Esophagus (tissue), 2 donors: ENCODE measurements around the gene CENPH. TPM values are rescaled to one million over a fixed set of nuclear protein-coding genes. Genes with fewer than 3 reads are reported as not detected.
"Not testable (repeated sequence)": the region's sequence is repeated elsewhere in the genome, so short reads cannot be mapped to it uniquely, and the experiment has no call there.

Source experiments
- H3K27ac ChIP-seq, 2 donors: one replicate each; pipeline ENCODE4 v1.5.1; 2013; ENCODE audit warnings: low read depth in 2 of 2, mild to moderate bottlenecking in 2 of 2, inconsistent platforms in 1 of 2, low read length in 1 of 2, moderate library complexity in 1 of 2
- H3K27me3 ChIP-seq, 2 donors: one replicate each; pipeline ENCODE4 v1.6.1; 2013; ENCODE audit warnings: low read length in 2 of 2, control low read depth in 1 of 2, mild to moderate bottlenecking in 1 of 2; ENCODE audit not compliant: insufficient read depth in 2 of 2, control insufficient read depth in 1 of 2
- H3K36me3 ChIP-seq, 2 donors: one replicate each; pipeline ENCODE4 v1.6.1; 2013; ENCODE audit warnings: low read length in 1 of 2; ENCODE audit not compliant: control insufficient read depth in 2 of 2, insufficient read depth in 2 of 2
- H3K4me1 ChIP-seq, 2 donors: one replicate each; pipeline ENCODE4 v1.6.1; 2013; ENCODE audit warnings: low read length in 1 of 2; ENCODE audit not compliant: control insufficient read depth in 2 of 2, insufficient read depth in 2 of 2
- H3K4me3 ChIP-seq, 2 donors: one replicate each; pipeline ENCODE4 v1.5.1; 2013; ENCODE audit warnings: low read length in 2 of 2, mild to moderate bottlenecking in 2 of 2, low read depth in 1 of 2, moderate library complexity in 1 of 2
- H3K9me3 ChIP-seq, 2 donors: one replicate each; pipeline ENCODE4 v1.6.1; 2013; ENCODE audit warnings: mild to moderate bottlenecking in 2 of 2, low read depth in 1 of 2, low read length in 1 of 2, moderate library complexity in 1 of 2; ENCODE audit not compliant: control insufficient read depth in 2 of 2, insufficient read depth in 1 of 2
- WGBS, 2 donors: extraction: QIAGEN DNeasy Blood & Tissue Kit; methylation state at CpG; one replicate each; pipeline ENCODE4 v1.1.7; 2013; 5-methylcytosine and 5-hydroxymethylcytosine counted together
- polyA plus RNA-seq, 2 donors: library from polyadenylated mRNA; stranded (reverse); fragments of 200-250 nt; gene quantifications; one replicate each; pipeline ENCODE4 v1.2.3, GENCODE V29; 2013
- donor health status: healthy with polysubstance abuse.
- donor health status: Bipolar disorder and iron deficiency.

CENPH gene
- polyA plus RNA-seq, 2 donors = 7.2 to 8.4 TPM

- WGBS, 2 donors = 92 to 95% methylated on average over 15 to 16 of the region's 16 CpGs
- Histone ChIP-seq H3K36me3 (no peaks in the 10 kb centered on the region), H3K4me3 (no peak overlapping the region), H3K9me3 (no peaks in the 10 kb centered on the region), H3K27ac (no peak overlapping the region), H3K27me3 (no peaks in the 10 kb centered on the region), H3K4me1 (no peaks in the 10 kb centered on the region)
These were observed 28.7 kb upstream of the CENPH start for GRCh38 chr5:69160651-69161050.

DNA sequence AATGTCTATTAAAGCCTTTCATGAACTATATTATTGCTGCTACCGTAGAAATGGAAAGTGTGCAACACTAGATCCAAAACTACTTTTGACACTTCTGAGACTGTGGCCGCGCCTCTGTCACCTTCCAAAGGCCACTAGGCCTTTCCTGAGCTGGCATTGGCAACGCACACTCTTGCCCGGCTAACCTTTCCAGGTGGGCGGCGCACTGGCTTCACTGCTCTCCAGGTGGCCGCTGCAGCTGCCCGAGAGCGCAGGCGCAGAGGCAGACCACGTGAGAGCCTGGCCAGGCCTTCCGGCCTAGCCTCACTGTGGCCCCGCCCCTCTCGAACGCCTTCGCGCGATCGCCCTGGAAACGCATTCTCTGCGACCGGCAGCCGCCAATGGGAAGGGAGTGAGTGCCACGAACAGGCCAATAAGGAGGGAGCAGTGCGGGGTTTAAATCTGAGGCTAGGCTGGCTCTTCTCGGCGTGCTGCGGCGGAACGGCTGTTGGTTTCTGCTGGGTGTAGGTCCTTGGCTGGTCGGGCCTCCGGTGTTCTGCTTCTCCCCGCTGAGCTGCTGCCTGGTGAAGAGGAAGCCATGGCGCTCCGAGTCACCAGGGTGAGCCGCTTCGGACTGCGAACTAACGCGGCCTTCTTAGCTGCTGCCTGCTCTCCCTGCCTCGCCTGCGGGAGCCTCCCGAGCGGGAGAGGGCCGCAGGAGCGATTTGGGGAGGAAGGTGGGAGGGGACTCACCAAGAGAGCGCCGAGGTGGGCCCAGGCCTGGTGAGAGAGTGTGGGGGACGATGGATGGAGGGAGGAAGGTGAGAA lies 22.5 kb upstream of the CENPH start, which contains the start of gene CCNB1:
CCNB1 (plus strand) TSS at position 465 of the 807 bp plus-strand sequence; CDS start at position 578, 113 bp downstream.
- Histone ChIP-seq H3K36me3 (no peaks in the 10 kb centered on the region), H3K27ac (peak within 1 kb of the TSS; percentile 32 to 56), H3K27me3 (no peaks in the 10 kb centered on the region), H3K4me3 (peak within 1 kb of the TSS; percentile 77 to 90), H3K9me3 (no peaks in the 10 kb centered on the region), H3K4me1 (no peaks in the 10 kb centered on the region)
- WGBS, 2 donors = 1% methylated on average over 45 to 50 of the region's 50 CpGs

- Histone ChIP-seq H3K36me3 (no peaks in the 10 kb centered on the region), H3K27ac (peak overlapping the region in 1 of 2 donors; percentile 56), H3K4me1 (no peaks in the 10 kb centered on the region), H3K9me3 (no peaks in the 10 kb centered on the region), H3K27me3 (no peaks in the 10 kb centered on the region), H3K4me3 (peak overlapping the region; percentile 77 to 90)
- WGBS, 2 donors = 0% methylated on average over 11 of the region's 11 CpGs
These were observed 21.9 kb upstream of the CENPH start for GRCh38 chr5:69167493-69167855.

- 35 to 45% methylated on average over 8 of the region's 8 CpGs for WGBS, 2 donors
- no peak overlapping the region for H3K27ac ChIP-seq
- H3K4me3 ChIP-seq = peak overlapping the region in 1 of 2 donors; percentile 90
These were observed 21.5 kb upstream of the CENPH start for GRCh38 chr5:69167929-69168328.

DNA sequence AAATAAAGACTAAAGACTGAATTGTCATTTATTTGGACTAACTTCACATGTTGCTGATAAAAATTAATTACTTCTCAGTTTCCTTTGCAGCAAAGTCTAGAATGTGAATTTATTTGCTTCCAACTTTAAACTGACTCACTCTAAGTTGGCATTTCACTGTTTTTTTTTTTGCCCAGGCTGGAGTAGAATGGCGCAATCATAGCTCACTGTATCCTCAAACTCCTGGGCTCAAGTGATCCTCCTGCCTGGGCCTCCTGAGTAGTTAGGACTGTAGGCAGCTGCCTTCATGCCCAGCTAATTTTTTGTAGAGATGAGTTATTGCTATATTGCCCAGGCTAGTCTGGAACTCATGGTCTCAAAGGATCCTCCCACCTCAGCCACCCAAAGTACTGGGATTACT lies 18.9 kb upstream of the CENPH start:
- Histone ChIP-seq H3K27ac (no peak overlapping the region), H3K4me1 (no peaks in the 10 kb centered on the region), H3K36me3 (peaks cover 0 to 6% of the 10 kb centered on the region in 2 donors), H3K27me3 (no peaks in the 10 kb centered on the region), H3K4me3 (no peak overlapping the region), H3K9me3 (no peaks in the 10 kb centered on the region)
- 100% methylated on average over 1 of the region's 1 CpG for WGBS, 2 donors

More at GRCh38 chr5:69167929-69168328, 21.5 kb upstream of the CENPH start:
- H3K27me3 ChIP-seq = no peaks in the 10 kb centered on the region
- no peaks in the 10 kb centered on the region for H3K9me3 ChIP-seq
- peaks cover 0 to under 1% of the 10 kb centered on the region in 2 donors for H3K36me3 ChIP-seq
- H3K4me1 ChIP-seq = no peaks in the 10 kb centered on the region

DNA sequence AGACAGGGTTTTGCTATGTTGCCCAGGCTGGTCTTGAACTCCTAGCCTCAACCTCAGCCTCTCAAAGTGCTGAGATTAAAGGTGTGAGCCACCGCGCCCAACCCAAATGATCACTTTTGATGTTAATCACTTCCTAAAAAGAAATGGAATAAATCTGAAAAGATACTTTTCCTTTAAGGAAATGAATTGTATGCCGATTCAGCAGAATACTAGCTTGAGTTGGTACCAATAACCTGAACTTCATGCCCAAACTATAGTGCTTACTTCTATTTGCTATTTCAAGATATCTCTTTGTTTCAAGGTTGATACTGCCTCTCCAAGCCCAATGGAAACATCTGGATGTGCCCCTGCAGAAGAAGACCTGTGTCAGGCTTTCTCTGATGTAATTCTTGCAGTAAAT lies 18.4 kb upstream of the CENPH start:
- Histone ChIP-seq H3K36me3 (peaks cover 0 to 6% of the 10 kb centered on the region in 2 donors), H3K27ac (no peak overlapping the region), H3K9me3 (no peaks in the 10 kb centered on the region), H3K27me3 (no peaks in the 10 kb centered on the region), H3K4me1 (no peaks in the 10 kb centered on the region), H3K4me3 (no peak overlapping the region)
- 97 to 99% methylated on average over 3 of the region's 3 CpGs for WGBS, 2 donors

DNA sequence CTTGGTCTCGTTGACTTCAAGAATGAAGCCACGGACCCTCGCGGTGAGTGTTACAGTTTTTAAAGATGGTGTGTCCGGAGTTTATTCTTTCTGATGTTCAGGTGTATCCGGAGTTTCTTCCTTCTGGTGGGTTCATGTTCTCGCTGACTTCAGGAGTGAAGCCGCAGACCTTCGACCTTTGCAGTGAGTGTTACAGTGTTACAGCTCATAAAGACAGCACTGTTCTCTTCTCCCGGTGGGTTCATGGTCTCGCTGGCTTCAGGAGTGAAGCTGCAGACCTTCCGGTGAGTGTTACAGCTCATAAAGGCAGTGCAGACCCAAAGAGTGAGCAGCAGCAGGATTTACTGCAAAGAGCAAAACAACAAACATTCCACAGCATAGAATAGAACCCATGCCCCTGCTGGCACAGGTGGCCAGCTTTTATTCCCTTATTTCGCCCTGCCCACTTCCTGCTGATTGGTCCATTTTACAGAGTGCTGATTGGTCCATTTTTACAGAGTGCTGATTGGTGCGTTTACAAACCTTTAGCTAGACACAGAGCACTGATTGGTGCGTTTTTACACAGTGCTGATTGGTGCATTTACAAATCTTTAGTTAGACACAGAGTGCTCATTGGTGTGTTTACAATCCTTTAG lies 7.6 kb upstream of the CENPH start:
- H3K36me3 ChIP-seq = not testable (repeated sequence)
- 91 to 95% methylated on average over 15 of the region's 15 CpGs for WGBS, 2 donors

DNA sequence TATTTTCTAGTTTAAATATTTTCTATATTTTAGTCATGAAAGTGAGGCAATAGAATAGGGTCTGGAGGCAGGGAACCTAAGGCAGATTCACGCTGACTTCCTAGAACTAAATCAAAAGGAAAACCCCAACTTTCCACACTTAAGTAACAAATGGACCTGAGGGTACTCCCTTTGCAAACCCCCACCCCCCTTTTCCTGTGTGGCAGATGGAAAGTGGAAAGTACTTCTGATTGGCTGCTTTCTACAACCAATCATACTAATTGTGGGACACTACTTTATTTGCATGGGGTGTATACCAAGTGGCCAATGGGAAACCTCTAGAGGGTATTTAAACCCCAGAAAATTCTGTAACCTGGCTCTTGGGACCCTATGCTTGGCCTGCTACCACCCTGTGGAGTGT lies 4.8 kb upstream of the CENPH start:
- Histone ChIP-seq H3K9me3 (no peaks in the 10 kb centered on the region), H3K4me1 (no peaks in the 10 kb centered on the region), H3K27ac (no peak overlapping the region), H3K4me3 (no peak overlapping the region), H3K27me3 (no peaks in the 10 kb centered on the region), H3K36me3 (no peaks in the 10 kb centered on the region)
- 76 to 98% methylated on average over 1 of the region's 1 CpG for WGBS, 2 donors

More for the DNA sequence above, 7.6 kb upstream of the CENPH start:
- H3K9me3 ChIP-seq, H3K4me3 ChIP-seq, H3K27ac ChIP-seq, H3K4me1 ChIP-seq, H3K27me3 ChIP-seq: not testable (repeated sequence)

DNA sequence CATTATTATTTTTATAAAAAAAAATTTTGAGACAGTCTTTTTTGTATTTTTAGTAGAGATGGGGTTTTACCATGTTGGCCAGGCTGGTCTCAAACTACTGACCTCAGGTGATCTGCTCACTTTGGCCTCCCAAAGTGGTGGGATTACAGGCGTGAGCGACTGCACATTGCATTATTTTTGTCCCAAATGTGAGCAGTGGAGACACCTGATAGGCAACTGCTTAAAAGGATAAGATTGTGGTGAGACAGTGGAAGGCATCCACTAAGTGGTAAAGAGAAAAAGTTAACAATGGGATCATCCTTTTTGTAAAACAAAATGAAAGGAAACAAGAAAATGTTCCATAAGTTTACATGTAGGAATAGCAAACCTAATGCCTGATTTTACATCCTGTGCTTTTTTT lies 2.0 kb upstream of the CENPH start:
- no peak overlapping the region for H3K27ac ChIP-seq
- no peaks in the 10 kb centered on the region for H3K36me3 ChIP-seq
- no peak overlapping the region for H3K4me3 ChIP-seq
- H3K4me1 ChIP-seq = no peaks in the 10 kb centered on the region
- H3K27me3 ChIP-seq = no peaks in the 10 kb centered on the region
- 89 to 94% methylated on average over 2 of the region's 2 CpGs for WGBS, 2 donors
- no peaks in the 10 kb centered on the region for H3K9me3 ChIP-seq
